Measurements from ENCODE around the gene ADD3.

The ADD3 gene

GRCh38 chr10:110006358-110007160 lies 1.2 kb upstream of the ADD3 start:
- DNase-seq, result peak; percentile 85

DNA sequence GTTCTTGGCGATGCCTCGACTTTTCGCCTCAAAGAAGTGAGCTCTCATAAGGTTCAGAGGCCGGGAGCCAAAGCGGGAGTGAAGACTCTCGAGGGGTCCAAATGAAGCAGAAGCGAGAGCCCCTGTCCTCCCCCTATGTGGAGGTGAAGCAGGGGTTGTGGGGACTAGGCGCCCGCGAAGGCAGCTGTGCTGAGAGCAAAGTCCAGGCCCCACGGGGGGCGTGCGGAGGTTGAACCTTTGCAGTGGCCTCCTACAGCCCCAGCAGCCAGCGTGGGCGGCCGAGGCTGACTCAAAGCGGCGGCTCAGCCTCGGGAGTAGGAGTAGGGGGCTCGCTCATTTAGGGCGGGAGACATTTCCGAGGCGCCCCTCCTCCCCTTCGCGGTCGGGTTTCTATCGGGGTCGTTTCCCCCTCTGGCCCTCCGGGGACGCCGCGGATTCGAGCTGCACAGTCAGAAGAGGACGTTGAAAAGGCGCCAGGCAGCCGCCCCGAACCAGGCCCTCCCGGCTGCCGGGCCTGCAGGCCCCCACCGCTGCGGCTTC lies 553 bp upstream of the ADD3 start:
- no peak for DNase-seq

- DNase-seq, result peak; percentile 50
These were observed 945 bp downstream of the ADD3 start for GRCh38 chr10:110008518-110009339.

GRCh38 chr10:110009736-110010475 lies 2.1 kb downstream of the ADD3 start:
- no peak for DNase-seq

DNA sequence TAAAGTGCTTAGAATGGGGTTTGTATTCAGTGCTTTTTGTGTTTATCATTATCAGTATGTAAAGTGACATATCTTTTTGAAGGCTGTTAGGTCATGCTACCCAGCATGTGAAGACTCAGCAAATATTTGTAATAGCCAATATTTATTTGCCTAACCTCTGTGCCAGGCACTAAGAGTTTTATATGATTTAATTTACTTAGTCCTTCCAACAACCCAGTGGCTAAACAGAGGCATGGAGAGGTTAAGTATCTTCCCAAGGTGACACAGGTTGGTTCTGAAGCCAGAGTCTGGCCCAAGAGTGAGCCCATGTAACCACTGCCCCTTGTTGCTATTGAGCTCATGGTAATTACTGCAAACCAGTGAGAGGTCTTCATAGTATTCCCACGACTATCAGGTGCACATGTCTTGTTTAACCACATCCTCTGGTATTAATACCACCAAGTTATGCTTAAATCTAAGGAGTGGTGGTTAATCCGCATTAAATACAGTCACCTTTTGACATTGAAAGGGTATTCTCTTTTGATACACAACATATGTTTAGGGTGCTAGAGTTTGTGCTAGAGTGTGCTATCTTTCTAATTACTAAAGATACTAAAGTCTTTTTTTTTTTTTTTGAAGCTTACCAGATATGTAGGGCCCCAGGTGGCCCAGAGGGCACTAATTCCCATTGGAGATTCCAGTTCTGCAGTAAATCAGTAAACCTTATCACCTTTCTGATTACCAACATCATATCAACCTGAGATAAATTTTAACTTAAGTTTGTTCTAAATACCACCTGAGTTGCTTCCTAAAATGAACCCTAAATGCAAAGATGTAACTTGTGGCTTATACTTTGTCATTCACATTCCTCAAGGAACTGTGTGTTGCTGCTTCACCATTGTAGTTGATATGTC lies 2.9 kb downstream of the ADD3 start:
- DNase-seq, result no peak

DNA sequence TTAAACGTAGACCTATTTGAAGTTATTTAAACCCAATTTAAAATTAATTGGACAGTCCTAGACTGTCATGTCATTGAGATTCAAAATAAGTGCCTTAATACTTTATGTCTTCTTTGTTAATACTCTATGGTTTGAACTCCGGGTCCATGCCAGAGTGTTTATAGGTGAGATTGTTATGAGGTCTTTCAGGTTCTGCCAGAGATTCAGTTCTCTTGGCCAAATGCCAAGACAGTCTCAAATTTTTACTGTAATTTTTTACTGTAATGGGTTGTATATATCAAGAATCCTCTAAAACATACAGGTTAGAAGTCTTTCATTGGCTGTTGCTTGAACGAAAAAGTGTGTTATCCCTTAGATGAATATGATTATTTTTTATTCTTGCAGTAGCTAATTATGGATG lies 3.9 kb downstream of the ADD3 start:
- DNase-seq, result no peak

DNA sequence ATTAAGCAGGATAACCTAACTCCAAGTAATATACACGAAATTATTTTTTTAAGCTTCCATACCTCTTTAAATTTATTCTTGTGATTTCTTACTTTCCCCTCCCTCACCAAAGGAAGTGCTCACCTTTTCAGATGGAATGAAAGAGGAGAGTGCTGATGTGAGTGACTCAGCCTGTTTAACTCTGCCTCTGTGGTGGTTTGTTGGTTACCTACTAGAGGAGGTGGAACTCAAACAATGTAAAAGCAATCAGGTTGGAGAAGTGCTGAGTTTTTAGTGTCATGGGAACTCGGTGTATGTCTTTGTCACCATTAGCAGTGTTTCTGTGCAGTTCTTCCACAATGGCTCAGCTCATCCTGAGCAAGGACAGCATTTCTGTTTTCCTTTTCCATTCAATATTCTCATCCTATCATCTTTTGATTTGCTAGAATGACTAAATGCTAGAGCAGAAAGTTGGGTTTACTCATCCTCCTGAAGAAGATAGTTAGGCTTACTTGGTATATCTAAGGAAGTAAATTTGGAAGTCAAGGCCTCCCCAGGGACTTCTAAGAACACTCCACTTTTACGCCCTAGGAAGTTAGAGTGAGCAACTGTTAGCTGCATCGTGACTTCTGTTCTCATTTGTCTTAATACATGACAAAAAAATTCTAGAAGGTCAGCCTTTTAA lies 6.0 kb downstream of the ADD3 start:
- DNase-seq, result no peak

DNA sequence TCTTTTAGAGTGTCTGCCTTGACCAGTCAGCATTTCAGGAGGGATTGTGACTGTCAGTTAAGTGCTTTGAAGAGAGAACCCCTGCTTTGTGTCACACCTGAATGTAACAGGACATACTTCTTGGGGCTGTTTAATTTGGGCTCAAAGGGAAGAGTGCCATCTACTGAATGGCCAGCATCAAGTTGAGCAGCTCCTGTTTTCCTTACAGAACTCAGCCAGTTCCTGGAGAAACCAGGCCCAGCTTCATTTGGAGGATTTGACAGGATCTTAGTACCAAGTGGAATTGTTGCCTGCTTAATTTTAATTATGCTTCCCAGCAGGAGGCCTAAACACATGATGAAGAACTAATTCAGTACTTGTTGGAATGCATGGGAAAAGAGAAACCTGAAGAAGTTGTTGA lies 8.3 kb downstream of the ADD3 start:
- DNase-seq, result no peak

GRCh38 chr10:110017052-110017451 lies 9.3 kb downstream of the ADD3 start:
- no peak for DNase-seq

DNA sequence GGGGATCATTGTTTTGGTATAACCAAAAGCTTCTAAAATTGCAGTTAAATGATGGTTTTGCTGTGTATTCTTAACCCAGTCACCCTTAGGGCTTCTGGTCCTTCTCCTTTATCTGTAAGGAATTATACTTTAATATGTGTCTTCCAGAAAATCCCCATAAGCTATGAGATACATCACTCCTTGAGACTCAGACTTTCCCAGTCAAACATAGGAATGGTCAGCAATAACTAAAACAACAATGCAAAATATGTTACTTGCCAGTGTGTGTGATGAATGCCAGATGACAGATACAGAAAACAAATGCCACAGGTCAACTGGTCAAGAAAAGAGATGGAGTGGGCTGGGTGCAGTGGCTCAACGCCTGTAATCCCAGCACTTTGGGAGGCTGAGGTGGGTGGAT lies 10.1 kb downstream of the ADD3 start:
- DNase-seq, result no peak

DNA sequence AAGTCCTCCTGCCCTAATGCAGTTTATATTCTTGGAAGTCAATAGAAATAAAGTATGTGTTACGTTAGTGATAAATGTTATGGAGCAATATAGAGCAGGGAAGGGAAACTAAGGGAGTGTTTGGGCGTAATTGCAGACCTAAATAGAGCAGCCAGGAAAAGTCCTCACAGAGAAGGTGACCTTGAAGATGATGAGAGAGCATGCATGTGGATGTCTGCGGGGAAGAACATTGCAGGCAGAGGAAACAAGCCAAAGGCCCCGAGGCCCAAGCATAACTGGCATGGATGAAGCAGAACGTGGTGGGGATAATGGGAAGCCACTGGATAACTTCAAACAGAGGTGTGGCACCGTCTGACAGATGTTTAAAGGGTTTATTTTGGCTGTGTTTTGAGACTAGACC lies 12.5 kb downstream of the ADD3 start:
- no peak for DNase-seq

GRCh38 chr10:110022716-110023504 lies 15.1 kb downstream of the ADD3 start:
- DNase-seq, result no peak

- DNase-seq, result no peak
These were observed 16.1 kb downstream of the ADD3 start for GRCh38 chr10:110023785-110024465.

- no peak for DNase-seq
These were observed 21.7 kb downstream of the ADD3 start for GRCh38 chr10:110029450-110029849.

GRCh38 chr10:110032801-110033700 lies 25.3 kb downstream of the ADD3 start:
- DNase-seq, result no peak

DNA sequence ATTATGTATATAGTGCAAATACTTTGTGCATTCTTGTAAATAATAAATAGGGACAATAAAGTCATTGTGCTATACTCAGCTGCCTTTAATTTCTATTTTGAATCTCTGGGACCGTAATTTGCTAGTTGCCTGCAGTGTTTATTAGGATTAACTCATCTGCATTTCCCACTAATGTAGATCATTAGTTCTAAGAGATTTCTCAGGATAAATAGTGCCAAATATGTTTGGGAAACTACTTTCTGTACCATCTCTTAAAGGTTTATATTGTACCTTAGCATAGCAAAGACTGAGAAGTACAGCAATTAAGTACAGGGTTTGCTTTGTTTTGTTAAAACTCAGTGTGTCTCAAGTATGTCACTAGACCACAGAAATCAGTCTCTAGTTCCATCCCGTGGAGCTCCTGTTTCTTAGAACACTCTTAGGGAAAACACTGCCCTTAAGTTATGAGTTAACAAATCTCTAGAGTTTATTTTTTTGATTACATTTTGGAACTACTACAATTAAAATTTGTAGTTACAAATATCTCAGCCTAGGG lies 26.0 kb downstream of the ADD3 start:
- DNase-seq, result no peak

GRCh38 chr10:110034596-110034995 lies 26.8 kb downstream of the ADD3 start:
- no peak for DNase-seq

- no peak for DNase-seq
These were observed 27.5 kb downstream of the ADD3 start for GRCh38 chr10:110035070-110035921.

All from right forelimb (tissue), 1 donor.